Measurements from ENCODE around the gene EMP1. TPM values are rescaled to one million over a fixed set of nuclear protein-coding genes. Genes with fewer than 3 reads are reported as not detected.

The EMP1 gene
- total RNA-seq, 4 donors from 2014 or later: 43.2 to 837 (median 738) TPM

DNA sequence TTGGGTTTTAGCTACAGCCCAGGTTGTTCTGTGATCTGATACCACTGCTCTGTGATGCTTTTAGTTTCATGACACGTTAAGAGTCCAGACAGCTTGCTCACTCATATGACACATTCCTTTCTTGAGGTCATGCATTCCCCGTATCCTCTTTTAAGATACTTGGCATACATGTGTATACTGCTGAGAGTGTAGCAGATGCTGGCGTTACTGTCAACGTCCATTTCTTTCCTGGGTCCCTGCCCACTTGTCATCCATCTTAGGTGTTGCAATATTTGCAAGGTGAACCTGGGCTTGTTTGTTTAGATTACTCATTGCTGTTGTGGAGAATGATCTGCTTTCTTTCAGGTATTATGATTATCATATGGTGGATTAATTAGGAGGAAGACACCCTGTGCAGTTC, 9.1 kb upstream of the EMP1 start:
- Histone ChIP-seq H3K9me3 (no peaks in the 10 kb centered on the region), H3K27ac (no peak overlapping the region), H3K4me1 (no peaks in the 10 kb centered on the region), H3K36me3 (no peaks in the 10 kb centered on the region), H3K27me3 (no peaks in the 10 kb centered on the region), H3K4me3 (no peak overlapping the region)
- 70 to 76% methylated on average over 2 to 4 of the region's 4 CpGs for WGBS, 2 donors (ENCODE audit: low coverage in 1 of 2)
- no peak for DNase-seq
- intact Hi-C loops (cut with DNase I; ENCODE audit: low total_unique reads): no loop called here
- in situ Hi-C loops (cut with MboI; ENCODE audit: low pct_ligation_motif_present in 1 of 4, low pct_unique_long_range_greater_than_20kb in 1 of 4, low sequenced_read_pairs in 3 of 4): no loop called here
- TF ChIP-seq, protein P1, sequence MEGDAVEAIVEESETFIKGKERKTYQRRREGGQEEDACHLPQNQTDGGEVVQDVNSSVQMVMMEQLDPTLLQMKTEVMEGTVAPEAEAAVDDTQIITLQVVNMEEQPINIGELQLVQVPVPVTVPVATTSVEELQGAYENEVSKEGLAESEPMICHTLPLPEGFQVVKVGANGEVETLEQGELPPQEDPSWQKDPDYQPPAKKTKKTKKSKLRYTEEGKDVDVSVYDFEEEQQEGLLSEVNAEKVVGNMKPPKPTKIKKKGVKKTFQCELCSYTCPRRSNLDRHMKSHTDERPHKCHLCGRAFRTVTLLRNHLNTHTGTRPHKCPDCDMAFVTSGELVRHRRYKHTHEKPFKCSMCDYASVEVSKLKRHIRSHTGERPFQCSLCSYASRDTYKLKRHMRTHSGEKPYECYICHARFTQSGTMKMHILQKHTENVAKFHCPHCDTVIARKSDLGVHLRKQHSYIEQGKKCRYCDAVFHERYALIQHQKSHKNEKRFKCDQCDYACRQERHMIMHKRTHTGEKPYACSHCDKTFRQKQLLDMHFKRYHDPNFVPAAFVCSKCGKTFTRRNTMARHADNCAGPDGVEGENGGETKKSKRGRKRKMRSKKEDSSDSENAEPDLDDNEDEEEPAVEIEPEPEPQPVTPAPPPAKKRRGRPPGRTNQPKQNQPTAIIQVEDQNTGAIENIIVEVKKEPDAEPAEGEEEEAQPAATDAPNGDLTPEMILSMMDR (IDR thresholded peaks at IDR 0.05): no peak
- TF ChIP-seq POLR2A (IDR thresholded peaks at IDR 0.05): no peak
- TF ChIP-seq POLR2AphosphoS5 (IDR thresholded peaks at IDR 0.05): no peak
- no peak for TF ChIP-seq EP300 (IDR thresholded peaks at IDR 0.05; ENCODE audit: low read depth)

DNA sequence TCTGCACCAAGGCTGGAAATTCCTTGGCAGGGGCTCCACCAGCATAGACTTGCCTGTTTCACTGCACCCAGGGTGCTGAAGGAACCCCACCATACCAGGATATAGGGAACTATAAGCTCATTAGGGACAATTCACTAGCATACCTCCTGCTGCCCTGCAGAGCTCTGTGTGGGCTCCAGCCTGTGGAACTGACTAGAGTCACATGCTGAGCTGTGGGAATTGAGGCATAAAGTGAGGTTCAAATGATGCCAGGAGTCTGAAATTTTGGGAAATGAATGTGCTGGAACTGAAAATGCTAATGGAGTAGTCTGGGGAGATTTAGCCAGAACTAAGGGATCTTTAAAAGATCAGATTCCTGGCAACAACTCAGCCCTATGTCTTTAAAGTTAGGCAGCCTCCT, 7.3 kb upstream of the EMP1 start:
- Histone ChIP-seq H3K9me3 (no peaks in the 10 kb centered on the region), H3K4me1 (peaks cover 0 to 1% (median 0%) of the 10 kb centered on the region in 4 donors), H3K4me3 (no peak overlapping the region), H3K27ac (no peak overlapping the region), H3K27me3 (no peaks in the 10 kb centered on the region), H3K36me3 (no peaks in the 10 kb centered on the region)
- no peak for TF ChIP-seq POLR2AphosphoS5 (IDR thresholded peaks at IDR 0.05)
- TF ChIP-seq, protein P1 (IDR thresholded peaks at IDR 0.05): no peak
- TF ChIP-seq POLR2A (IDR thresholded peaks at IDR 0.05): no peak
- TF ChIP-seq EP300 (IDR thresholded peaks at IDR 0.05; ENCODE audit: low read depth): no peak
- DNase-seq: no peak
- in situ Hi-C loops (cut with MboI; ENCODE audit: low pct_ligation_motif_present in 1 of 4, low pct_unique_long_range_greater_than_20kb in 1 of 4, low sequenced_read_pairs in 3 of 4): no loop called here
- intact Hi-C loops (cut with DNase I; ENCODE audit: low total_unique reads): no loop called here

DNA sequence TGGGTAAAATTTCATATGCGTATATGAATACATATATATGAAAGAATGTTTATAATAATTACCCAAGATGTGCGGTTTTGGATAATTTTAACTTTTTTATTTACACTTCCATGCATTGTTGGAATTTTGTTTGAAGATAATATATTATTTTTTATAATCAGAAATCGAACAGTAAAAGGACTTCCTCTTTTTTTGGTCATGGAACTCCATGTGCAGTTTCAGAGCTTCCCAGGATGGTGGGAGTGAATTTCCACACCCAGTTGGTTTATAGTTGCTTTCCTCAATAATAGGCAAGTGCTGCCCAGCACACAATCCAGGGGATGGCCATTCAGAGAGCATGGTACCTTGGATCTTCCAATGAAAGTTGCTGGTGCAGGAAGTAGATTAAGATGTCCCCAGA, 6.3 kb upstream of the EMP1 start:
- in situ Hi-C loops (cut with MboI; ENCODE audit: low pct_ligation_motif_present in 1 of 4, low pct_unique_long_range_greater_than_20kb in 1 of 4, low sequenced_read_pairs in 3 of 4): no loop called here
- Histone ChIP-seq H3K27me3 (no peaks in the 10 kb centered on the region), H3K9me3 (no peaks in the 10 kb centered on the region), H3K27ac (no peak overlapping the region), H3K4me3 (no peak overlapping the region), H3K36me3 (no peaks in the 10 kb centered on the region), H3K4me1 (peaks cover 2 to 10% (median 4%) of the 10 kb centered on the region in 4 donors)
- WGBS, 2 donors (ENCODE audit: low coverage in 1 of 2): 52 to 75% methylated on average over 2 to 3 of the region's 3 CpGs
- intact Hi-C loops (cut with DNase I; ENCODE audit: low total_unique reads): no loop called here
- no peak for TF ChIP-seq POLR2A (IDR thresholded peaks at IDR 0.05)
- no peak for TF ChIP-seq POLR2AphosphoS5 (IDR thresholded peaks at IDR 0.05)
- TF ChIP-seq EP300 (IDR thresholded peaks at IDR 0.05; ENCODE audit: low read depth): no peak
- TF ChIP-seq, protein P1 (IDR thresholded peaks at IDR 0.05): no peak
- no peak for DNase-seq

DNA sequence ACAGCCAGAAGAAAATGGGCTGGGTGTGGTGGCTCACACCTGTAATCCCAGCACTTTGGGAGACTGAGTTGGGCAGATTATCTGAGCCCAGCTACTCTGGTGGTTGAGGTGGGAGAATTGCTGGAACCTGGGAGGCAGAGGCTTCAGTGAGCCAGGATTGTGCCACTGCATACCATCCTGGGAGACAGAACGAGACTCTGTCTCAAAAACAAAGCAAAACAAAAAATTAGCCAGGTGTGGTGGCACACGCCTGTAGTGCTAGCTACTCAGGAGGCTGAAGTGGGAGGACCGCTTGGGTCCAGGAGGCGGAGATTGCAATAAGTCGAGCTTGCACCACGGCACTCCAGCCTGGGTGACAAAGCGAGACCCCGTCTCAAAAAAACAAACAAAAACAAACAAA, 3.8 kb upstream of the EMP1 start:
- H3K27me3 ChIP-seq: no peaks in the 10 kb centered on the region
- no peak for TF ChIP-seq POLR2A (IDR thresholded peaks at IDR 0.05)
- no peak for TF ChIP-seq POLR2AphosphoS5 (IDR thresholded peaks at IDR 0.05)
- TF ChIP-seq, protein P1 (IDR thresholded peaks at IDR 0.05): no peak
- TF ChIP-seq EP300 (IDR thresholded peaks at IDR 0.05; ENCODE audit: low read depth): no peak
- DNase-seq: no peak
- intact Hi-C loops (cut with DNase I; ENCODE audit: low total_unique reads): no loop called here
- no peaks in the 10 kb centered on the region for H3K9me3 ChIP-seq
- H3K36me3 ChIP-seq: no peaks in the 10 kb centered on the region
- no peak overlapping the region for H3K27ac ChIP-seq
- in situ Hi-C loops (cut with MboI; ENCODE audit: low pct_ligation_motif_present in 1 of 4, low pct_unique_long_range_greater_than_20kb in 1 of 4, low sequenced_read_pairs in 3 of 4): no loop called here
- peaks cover 9 to 33% (median 17%) of the 10 kb centered on the region in 4 donors for H3K4me1 ChIP-seq
- 84 to 92% methylated on average over 5 to 8 of the region's 8 CpGs for WGBS, 2 donors (ENCODE audit: low coverage in 1 of 2)
- no peak overlapping the region for H3K4me3 ChIP-seq

Measured in transverse colon (tissue), 4 donors.